ENCODE data around the gene PDPK1. TPM values are rescaled to one million over a fixed set of nuclear protein-coding genes. Genes with fewer than 3 reads are reported as not detected.

The PDPK1 gene
- total RNA-seq = 14.2 and 16.2 TPM in 2 replicates

DNA sequence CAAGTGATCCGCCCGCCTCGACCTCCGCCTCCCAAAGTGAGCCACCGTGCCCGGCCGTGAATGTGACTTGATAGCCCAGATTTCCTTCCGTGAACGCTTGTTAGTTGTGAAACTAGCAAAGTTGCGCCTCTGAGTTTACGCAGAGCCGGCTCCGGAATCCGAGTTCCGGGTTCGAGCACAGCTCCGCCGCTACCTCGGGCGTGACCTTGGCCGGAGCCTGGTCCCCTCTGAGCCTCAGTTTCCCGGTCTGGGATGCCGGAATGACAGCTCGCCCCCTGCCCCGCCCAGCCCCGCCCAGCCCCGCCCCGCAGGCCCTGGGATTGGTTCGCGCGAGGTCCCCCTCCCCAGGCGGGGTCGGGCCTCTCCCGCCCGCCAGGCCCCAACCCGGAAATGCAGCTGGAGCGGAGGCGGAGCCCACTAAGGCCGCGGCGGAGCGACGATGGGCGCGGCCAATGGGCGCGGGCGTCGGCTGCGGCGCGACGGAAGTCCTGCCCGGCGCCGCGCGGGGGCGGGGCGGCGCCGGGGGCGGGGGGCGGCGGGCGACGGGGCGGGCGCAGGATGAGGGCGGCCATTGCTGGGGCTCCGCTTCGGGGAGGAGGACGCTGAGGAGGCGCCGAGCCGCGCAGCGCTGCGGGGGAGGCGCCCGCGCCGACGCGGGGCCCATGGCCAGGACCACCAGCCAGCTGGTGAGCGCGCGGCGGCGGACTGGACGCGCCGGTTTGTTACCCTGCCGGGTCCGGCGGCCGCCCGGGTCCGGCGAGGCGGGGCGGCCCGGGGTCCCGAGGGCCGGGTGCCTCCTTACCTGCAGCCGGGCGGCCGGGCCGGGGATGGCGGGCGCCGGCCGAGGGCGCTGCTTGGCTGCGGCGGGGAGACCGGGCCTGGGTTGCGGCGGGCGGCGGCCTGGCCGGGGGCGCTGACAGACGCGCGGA, at the start of gene PDPK1:
PDPK1 (plus strand) TSS at position 571 of the 929 bp plus-strand sequence; CDS start at position 663, 92 bp downstream.

GRCh38 chr16:2513405-2514332, 24.2 kb upstream of the PDPK1 start, which contains the start of gene ATP6V0C:
Gene ATP6V0C (plus strand): TSS chr16:2513952. CDS start chr16:2514104, 152 bp downstream.

DNA sequence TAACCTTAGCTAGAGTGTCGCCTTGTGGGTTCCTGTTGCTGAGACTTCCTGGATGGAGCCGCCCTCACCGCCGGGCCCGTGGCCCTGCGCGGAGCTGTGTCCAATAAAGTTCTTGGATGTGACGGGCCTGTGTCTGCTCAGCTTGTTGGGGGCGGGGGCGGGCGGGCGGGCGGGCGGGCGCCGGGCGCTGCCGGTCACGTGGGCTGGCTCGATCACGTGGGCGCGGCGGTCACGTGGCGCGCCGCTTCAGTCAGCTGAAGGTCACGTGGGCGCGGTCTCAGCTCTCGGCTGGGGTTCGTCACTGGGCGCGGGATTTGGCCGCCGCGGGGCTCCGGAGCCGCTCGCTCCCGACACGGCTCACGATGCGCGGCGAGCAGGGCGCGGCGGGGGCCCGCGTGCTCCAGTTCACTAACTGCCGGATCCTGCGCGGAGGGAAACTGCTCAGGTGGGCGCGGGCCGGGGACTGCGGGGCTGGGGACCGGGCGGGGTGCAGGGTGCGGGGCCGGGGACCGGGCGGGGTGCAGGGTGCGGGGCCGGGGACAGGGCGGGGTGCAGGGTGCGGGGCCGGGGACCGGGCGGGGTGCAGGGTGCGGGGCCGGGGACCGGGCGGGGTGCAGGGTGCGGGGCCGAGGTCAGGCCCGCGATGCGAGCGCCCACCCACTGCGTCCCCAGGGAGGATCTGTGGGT, 17.6 kb upstream of the PDPK1 start, which contains the start of gene AMDHD2:
AMDHD2 (plus strand) TSS at position 275 of the 687 bp plus-strand sequence; CDS start at position 363, 88 bp downstream.

GRCh38 chr16:2531371-2531695, 6.5 kb upstream of the PDPK1 start, which contains the start of gene CEMP1:
Gene CEMP1 (minus strand): TSS chr16:2531408. CDS start chr16:2531073, 335 bp downstream.

Other genes with a start within 250 kb of the PDPK1 start
- gene ABCA3, start 197.3 kb upstream of the PDPK1 start, total RNA-seq = 18.0 and 26.5 TPM in 2 replicates
- gene CCNF, start 108.6 kb upstream of the PDPK1 start, total RNA-seq = 17.1 and 40.8 TPM in 2 replicates
- gene TEDC2, start 77.9 kb upstream of the PDPK1 start, total RNA-seq = 4.1 and 6.3 TPM in 2 replicates
- gene NTN3, start 66.7 kb upstream of the PDPK1 start, total RNA-seq = under 0.01 and 0.09 TPM in 2 replicates
- gene TBC1D24, start 62.9 kb upstream of the PDPK1 start, total RNA-seq = 12.3 and 16.3 TPM in 2 replicates
- gene ATP6V0C, start 24.1 kb upstream of the PDPK1 start, total RNA-seq = 6.0 and 8.3 TPM in 2 replicates
- 31.4 and 32.3 TPM in 2 replicates for gene AMDHD2, start 17.6 kb upstream of the PDPK1 start, total RNA-seq
- gene CEMP1, start 6.6 kb upstream of the PDPK1 start, total RNA-seq = not detected in 2 replicates
- 19.9 and 21.6 TPM in 2 replicates for gene KCTD5, start 144.5 kb downstream of the PDPK1 start, total RNA-seq
- 0.09 and 0.28 TPM in 2 replicates for gene PRSS27, start 182.2 kb downstream of the PDPK1 start, total RNA-seq
- 36.8 and 59.9 TPM in 2 replicates for gene SRRM2, start 214.6 kb downstream of the PDPK1 start, total RNA-seq
- 386 and 446 TPM in 2 replicates for gene ELOB, start 239.3 kb downstream of the PDPK1 start, total RNA-seq
- not detected in 2 replicates for gene PRSS33, start 249.5 kb downstream of the PDPK1 start, total RNA-seq

All from endothelial cell of coronary artery (primary cell).